ELF-1 (cell line): Measurements from ENCODE around the gene CHMP4B.

ENCODE experiments used
- DNase-seq: peaks from one replicate; pipeline ENCODE4 v3.0.0-alpha.2; 2016; ENCODE audit warnings: low read depth, low spot score

CHMP4B gene

DNA sequence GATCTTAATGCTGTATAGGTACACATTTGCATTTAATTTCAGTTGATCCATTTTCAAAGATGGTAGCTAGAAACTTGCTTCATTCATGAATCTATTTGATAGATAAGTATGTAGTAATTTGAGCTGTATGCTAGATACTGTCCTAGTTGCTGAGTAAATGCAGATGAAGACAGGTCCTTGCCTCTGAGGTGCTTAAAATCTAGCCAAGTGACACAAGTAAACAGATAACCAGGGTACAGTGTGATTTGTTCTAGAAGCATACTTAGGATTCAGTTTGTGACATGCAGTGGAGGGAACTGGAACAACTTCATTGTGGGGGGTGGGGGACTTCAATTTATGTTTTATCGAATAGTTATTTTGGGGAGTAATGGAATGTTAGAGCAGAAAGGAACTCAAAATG is 9.2 kb downstream of the CHMP4B start:
- DNase-seq = no peak

DNA sequence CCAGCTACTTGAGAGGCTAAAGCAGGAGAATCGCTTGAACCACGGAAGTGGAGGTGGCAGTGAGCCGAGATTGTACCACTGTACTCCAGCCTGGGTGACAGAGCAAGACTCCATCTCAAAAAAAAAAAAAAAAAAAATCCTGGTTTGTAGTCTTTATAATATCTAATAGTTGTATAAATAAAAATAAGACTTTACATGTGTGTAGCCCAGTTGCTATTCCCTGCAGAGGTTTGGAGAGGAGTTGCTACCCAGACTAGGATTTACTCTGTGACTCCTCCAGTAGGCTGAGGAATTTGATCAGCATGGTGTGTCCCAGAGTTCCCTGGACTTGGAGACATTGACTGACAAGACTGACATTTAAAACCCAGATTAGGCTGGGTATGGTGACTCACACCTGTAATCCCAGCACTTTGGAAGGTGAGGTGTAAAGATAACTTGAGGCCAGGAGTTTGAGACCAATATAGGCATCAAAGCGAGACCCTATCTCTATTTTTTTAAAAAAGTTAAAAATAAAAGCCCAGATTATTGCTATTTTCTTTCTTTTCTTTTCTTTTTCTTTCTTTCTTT is 10.2 kb downstream of the CHMP4B start:
- no peak for DNase-seq

DNA sequence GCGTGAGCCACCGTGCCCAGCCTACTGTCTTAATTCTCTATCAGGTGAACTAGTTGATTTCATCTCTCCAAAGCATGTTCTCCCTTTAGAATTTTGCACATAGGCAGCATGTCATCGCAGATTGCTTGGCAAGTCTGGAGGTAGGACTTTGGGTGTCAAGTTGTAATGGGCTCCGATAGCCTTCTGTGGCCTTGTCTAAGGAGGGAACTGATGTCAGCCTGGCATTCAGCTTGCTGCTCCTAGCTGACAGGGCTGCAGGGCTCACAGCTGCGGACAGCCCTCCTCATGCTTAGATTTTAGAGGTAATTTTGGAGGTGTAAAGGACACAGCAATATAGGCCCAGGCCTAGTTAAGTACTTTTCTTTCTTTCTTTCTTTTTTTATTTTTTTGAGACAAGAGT is 11.3 kb downstream of the CHMP4B start:
- DNase-seq = no peak

DNA sequence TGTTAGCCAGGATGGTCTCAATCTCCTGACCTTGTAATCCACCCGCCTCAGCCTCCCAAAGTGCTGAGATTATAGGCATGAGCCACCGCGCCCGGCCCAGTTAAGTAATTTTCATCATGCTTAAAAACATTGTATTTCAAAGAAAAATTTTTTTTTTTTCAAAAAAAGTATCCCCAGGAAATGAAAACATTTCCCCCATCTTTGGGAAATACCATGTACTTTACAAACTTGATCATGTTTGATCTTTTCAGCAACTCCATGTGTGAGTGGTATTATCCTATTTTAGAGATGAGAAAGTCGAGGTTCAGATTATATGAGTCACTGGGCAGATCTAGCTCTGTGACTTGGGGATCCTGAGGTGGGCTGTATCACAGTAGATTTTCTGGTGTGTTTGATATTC is 11.8 kb downstream of the CHMP4B start:
- DNase-seq = no peak

DNA sequence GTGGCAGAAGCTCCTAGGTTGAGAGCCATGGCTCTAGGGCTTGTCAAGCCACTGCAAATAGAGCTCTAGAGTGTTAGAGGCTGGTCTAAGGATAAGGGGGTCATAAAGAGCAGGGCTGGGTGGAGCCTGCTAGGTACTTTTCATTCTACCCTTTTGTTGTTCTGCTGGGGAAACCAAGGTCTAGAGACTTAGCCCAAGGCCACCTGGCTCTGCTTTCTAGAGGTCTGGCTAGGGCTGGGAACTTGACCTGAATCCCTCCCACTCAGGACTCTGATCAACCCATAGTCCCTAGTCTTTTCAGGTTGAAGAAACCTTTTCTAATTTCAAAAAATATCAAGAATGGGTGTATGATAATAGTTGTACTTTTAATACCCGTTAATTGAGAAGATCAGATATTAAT is 13.7 kb downstream of the CHMP4B start:
- DNase-seq = no peak

DNA sequence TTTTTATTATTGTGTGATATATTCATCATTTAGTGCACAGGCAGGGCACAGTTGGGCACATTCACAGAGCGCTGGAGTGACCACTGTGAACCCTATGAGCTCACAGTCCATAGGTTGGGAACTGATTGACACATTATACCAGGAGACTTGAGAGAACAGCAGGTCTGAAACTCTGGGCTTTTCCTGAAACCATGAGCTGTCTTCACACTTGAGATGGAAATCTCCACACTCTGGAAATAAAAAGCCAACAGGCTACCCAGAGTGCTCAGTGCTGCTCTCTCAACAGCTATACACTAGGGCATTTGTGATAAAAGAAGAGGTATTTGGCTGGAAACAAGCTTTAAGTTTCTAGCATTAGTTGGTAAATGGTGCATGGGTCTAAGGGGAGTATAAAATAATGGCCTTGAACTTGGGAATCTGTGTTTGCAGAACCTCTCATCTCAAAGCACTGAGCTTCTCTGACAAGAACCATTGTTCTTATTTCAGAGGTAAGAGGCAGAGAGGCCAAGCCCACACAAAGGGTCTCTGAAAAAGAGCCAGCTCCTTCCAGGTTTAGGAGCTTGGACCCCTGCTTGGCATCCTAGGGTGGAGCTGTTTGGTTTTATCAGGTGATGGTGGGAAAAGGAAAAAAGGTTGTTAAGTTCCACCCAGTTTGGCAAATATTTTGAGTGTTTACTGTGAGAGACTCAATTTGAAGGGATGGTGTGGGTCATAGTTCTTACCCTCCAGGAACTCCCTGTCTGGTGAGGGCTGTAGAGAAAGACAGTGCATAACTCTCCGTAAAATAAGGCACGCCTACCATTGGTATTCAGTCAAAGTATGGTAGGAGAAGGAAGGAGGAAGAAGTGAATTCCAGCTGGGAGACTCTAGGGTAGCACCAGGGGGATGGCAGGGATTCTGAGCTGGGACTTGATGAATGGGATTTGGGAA is 14.5 kb downstream of the CHMP4B start:
- DNase-seq = no peak

- DNase-seq = peak; percentile 49
Measured at GRCh38 chr20:33826270-33826897, 15.2 kb downstream of the CHMP4B start.

DNA sequence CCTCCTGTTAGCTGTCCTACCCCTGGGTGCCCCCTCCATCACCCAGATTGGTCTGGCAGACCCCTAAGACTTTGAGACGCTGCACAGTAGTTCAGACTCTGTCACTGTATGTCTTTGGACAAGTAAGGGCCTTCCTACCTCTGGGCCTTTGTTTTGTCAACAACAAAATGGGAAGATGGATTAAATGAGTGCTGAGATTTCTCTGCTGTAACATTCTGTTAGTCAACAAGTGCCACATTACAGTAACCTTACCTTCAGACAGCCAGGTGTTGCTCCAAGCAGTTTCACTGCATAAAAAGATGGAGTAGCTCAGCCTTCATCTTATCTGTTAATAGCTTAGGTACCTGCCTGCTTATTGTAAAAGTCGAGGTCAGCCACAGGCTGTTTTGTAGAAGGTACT is 16.0 kb downstream of the CHMP4B start:
- no peak for DNase-seq

GRCh38 chr20:33827634-33828325 is 16.6 kb downstream of the CHMP4B start:
- DNase-seq = no peak

DNA sequence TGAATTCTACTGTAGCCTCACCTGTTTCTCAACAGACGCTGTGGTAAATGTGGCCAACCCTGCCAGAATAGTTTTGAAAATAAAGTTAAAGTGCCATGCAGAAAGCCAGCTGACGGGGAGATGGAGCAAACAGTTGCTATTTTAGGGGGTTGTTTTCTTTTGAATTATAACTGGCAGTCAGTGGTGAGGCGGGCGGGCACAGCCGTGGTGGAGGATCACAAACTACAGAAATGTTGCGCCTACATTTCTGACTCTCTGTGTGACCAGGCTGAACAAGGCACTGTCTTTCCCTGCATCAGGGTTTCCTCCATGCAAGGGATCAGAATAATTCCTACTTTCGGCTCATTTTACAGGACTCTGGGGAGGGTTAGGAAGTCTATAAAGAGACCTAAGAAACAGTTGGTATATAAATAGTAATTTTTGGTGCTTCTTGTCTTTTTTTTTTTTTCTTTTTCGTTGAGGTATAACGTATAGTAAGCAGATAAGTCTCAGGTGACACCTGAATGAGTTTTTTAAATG is 17.2 kb downstream of the CHMP4B start:
- DNase-seq = no peak

- DNase-seq = no peak
Measured at GRCh38 chr20:33828967-33829560, 17.9 kb downstream of the CHMP4B start.

DNA sequence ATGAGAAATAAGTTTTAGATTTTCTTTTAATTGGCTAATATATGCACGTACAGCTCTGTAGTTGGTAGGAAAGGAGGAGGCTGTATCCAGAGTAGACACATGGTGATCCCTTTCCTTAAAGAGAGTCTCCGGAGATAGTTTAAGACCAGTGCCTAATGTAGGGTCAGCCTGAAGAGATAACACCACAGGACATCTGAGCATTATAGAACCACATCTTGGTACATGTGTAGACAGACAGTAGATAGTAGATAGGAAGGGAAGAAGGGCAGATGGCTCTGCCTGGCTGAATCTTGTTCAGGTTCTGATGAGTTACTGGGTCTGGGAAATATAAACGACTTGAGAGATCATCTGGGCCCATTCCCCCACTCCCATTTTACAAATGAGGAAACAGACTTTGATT is 18.5 kb downstream of the CHMP4B start:
- no peak for DNase-seq

DNA sequence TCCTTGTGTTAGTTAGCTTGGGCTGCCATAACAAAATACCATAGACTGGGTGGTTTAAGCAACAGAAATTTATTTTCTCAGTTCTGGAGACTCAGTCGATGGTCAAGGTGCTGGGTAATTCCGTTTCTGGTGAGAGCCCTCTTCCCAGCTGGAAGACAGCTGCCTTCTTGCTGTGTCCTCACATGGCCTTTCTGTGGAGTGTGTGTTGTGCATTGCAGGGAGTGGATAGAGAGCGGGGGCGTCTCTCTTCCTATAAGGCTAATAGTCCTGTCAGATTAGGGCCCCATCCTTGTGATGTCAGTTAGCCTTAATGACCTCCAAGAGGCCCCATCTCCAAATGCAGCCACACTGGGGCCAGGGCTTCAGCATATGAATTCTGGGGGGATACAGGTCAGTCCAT is 19.2 kb downstream of the CHMP4B start:
- no peak for DNase-seq

GRCh38 chr20:33832103-33832804 is 21.1 kb downstream of the CHMP4B start:
- no peak for DNase-seq

- DNase-seq = no peak
Measured at GRCh38 chr20:33833333-33833732, 22.2 kb downstream of the CHMP4B start.

- no peak for DNase-seq
Measured at GRCh38 chr20:33835615-33836172, 24.5 kb downstream of the CHMP4B start.

DNA sequence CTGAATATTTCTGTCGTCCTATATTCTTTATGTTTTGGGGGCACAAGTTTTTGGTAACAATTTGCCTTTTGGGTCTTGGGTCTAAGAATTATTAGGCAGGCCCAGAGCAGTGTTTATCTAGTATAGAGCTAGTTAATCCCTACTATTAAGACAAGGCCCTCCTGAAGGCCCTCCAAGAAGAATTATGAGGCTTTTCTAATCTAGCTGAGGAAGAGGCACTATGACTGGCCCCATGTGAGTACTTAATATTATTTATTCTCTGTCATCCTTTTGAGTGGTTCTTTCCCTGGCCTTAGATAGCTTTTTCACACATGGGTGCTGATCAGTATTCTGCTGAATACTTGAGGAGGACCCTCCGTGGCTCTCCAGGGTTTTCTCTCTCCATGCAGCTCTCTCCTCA is 25.1 kb downstream of the CHMP4B start:
- DNase-seq = no peak

GRCh38 chr20:33837096-33837830 is 26.1 kb downstream of the CHMP4B start:
- DNase-seq = no peak

DNA sequence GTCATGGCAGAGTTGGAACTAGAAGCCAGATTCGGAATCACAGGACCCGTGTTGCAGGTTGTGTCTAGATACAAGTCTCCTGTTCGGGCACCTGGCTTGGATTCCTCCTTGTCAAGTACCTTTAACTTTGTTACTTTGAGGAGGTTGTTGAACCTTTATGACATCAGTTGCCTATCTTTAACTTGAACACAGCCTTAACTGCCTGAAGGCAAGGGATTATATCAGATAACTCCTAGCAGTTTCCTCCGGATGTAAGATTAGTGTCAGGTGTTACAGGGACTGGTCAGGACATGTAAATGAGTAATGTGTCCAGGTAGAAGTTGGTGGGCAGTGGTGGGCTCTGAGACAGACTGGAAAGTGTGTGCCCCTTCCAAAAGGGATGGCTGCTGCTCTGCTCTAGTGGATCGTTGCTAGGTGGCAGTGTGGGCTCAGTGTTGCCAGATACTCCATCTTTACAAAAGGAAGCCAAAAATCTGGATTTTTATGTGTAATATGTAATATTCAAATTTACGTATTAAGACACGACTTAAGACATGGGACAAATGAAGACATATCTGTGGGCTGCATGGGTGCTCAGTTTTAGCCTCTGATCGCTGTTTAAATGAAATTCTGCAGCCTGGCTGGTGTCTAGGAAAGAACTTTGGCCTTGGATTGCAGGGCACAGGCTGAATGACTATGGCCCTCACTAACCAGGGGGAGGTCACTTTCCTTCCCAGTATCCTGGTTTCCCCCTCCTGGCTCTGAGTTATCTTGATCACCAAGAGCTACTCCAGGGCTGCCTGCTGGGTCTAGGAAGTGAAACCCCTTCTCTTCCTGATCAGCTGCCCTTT is 27.1 kb downstream of the CHMP4B start:
- DNase-seq = no peak
